ENCODE measurements around the gene SPTBN4.
A peak's percentile ranks its signal among the peaks of the same experiment; 100 is the strongest.
"Not testable (repeated sequence)": the region's sequence is repeated elsewhere in the genome, so short reads cannot be mapped to it uniquely, and the experiment has no call there.

The SPTBN4 gene

DNA sequence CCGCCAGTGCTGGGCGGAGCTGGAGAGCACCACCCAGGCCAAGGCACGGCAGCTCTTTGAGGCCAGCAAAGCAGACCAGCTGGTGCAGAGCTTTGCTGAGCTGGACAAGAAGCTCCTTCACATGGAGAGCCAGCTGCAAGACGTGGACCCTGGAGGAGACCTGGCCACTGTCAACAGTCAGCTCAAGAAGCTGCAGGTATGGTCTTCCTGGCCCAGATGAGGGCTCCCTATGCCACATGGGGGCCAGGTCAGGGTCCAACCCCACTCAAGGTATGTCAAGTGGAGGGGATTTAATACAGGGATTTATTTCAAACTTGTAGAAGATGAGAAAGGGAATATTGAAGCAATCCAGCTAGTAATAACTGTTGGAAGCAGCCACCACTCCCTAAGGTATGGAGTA is 67.3 kb downstream of the SPTBN4 start:
- DNase-seq, result no peak

- DNase-seq, result no peak
Measured at GRCh38 chr19:40539070-40539469, 72.3 kb downstream of the SPTBN4 start.

DNA sequence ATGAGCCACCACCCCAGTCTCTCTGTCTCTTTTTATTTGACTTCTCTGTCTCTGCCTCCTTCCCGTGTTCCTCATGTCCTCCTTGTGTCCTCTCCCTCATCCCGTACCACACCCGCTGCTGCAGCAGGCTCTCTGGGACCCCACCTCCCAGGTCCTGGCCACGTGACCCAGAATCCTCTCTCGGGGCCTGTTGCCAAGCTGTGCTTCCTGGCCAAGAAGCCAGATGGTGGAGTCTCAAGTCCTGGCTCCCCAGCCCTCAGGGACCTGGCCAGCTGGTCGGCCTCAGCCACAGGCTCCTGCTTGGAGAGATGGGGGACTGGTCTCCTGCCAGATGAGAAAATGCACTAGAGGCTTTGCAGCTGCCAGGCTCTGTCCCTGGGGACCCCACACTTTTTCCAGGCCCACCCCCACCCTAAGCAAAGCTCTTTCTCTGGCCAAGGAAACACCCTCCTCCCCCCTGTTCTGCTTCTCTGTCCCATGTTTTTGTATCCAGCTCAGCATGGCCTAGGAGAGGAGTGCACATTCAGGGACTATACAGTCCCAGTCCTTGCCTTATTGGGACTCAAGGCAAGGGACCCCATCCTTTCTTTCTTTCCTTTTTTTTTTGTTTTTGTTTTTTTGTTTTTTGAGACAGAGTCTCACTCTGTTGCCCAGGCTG is 75.5 kb downstream of the SPTBN4 start:
- no peak for DNase-seq

DNA sequence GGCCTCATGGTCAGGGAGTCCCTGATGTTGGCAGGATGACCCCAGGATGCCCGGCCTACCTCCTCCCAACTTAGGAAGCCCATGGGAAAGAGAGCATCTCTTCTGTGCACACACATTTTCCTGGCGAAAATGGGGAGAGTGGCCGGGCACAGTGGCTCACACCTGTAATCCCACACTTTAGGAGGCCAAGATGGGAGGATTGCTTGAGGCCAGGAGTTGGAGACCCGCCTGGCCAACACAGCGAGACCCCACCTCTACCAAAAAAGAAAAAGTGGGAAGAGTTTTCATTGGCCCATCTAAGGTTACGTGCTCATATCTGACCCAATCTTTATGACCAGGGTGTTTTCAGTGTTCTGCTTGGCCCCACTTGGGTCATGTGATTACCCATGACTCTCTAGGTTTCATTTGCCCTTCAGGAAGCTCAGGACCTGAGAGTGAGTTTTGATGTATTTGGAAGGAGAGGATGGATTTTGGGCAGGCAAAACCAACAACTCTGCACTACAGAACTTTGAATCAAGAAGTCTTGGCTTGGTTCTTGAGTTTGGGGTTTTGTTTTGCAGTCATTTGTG is 76.3 kb downstream of the SPTBN4 start:
- DNase-seq, result no peak

GRCh38 chr19:40546153-40546841 is 79.5 kb downstream of the SPTBN4 start:
- DNase-seq, result not testable (repeated sequence)

GRCh38 chr19:40547190-40547589 is 80.4 kb downstream of the SPTBN4 start:
- DNase-seq, result not testable (repeated sequence)

- no peak for DNase-seq
Measured at GRCh38 chr19:40547836-40548235, 81.0 kb downstream of the SPTBN4 start.

GRCh38 chr19:40549007-40549708 is 82.4 kb downstream of the SPTBN4 start:
- peak; percentile 73 to 74 for DNase-seq

GRCh38 chr19:40550951-40551350 is 84.2 kb downstream of the SPTBN4 start:
- DNase-seq, result no peak

- no peak for DNase-seq
Measured at GRCh38 chr19:40552848-40553247, 86.0 kb downstream of the SPTBN4 start.

- no peak for DNase-seq
Measured at GRCh38 chr19:40553885-40554857, 87.4 kb downstream of the SPTBN4 start.

GRCh38 chr19:40555978-40556689 is 89.3 kb downstream of the SPTBN4 start:
- DNase-seq, result no peak

- no peak for DNase-seq
Measured at GRCh38 chr19:40556953-40557530, 90.2 kb downstream of the SPTBN4 start.

- no peak for DNase-seq
Measured at GRCh38 chr19:40559394-40559793, 92.6 kb downstream of the SPTBN4 start.

DNA sequence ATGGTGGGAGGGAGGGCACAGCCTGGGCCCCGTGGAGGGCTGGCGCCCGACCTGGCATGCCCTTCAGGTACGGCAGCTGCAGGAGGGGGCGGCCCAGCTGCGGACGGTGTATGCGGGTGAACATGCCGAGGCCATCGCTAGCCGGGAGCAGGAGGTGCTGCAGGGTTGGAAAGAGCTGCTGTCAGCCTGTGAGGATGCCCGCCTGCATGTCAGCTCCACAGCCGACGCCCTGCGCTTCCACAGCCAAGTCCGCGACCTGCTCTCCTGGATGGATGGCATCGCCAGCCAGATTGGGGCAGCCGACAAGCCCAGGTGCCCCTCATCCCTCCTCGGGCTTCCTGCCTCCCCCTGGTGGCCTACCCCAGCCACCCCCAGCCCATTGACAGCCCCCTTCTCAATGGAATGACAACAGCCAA is 93.3 kb downstream of the SPTBN4 start:
- no peak for DNase-seq

- DNase-seq, result no peak
Measured at GRCh38 chr19:40561947-40562346, 95.1 kb downstream of the SPTBN4 start.

- not testable (repeated sequence) for DNase-seq
Measured at GRCh38 chr19:40564535-40564934, 97.7 kb downstream of the SPTBN4 start.

DNA sequence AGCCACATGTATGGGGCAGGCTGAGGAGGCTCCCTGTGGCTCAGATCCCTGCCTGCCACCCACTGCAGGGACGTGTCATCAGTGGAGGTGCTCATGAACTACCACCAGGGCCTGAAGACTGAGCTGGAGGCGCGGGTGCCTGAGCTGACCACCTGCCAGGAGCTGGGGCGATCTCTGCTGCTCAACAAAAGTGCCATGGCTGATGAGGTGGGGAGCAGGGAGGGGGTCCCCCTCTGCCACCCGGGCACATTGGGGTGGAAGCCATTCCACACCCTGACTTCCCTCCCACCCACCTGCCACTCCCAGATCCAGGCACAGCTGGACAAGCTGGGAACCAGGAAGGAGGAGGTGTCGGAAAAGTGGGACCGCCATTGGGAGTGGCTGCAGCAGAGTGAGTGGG is 98.6 kb downstream of the SPTBN4 start:
- DNase-seq, result no peak

GRCh38 chr19:40565910-40566495 is 99.2 kb downstream of the SPTBN4 start:
- DNase-seq, result no peak

DNA sequence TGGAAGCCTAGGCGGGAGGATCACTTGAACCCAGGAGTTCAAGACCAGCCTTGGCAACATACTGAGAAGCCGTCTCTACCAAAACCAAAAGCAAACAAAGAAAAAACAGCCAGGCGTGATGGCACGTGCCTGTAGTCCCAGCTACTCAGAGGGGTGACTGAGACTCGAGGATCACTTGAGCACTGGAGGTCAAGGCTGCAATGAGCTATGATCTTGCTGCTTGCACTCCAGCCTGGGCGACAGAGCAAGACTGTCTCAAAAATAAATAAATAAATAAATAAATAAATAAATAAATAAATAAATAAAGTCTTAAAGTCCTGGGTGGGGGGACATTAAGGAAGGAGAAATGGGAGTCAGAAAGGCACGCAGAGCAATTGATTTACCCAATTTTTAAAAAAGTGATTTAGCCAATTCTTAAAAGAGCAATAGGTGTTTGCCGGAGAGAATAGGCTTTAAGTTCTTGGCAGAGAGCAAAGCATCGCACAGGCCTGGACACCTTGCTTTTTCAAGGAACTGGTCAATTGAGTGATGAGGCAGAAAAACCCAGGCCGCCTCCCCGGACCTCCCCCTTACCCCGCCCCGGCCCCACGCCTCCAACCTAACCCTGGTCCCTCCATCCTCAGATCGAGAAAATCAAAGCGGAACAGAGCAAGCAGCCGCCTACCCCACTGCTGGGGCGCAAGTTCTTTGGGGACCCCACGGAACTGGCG is 100.4 kb downstream of the SPTBN4 start:
- no peak for DNase-seq
